ENCODE data around the gene SPRED3.

GRCh38 chr19:38433268-38433733, 44.8 kb downstream of the SPRED3 start, which contains the start of gene RYR1:
- TF ChIP-seq CTCF (IDR thresholded peaks at IDR 0.05; ENCODE audit: low read depth, low read length, missing input control): no peak
- no peak for TF ChIP-seq EGR1 (IDR thresholded peaks at IDR 0.05; ENCODE audit: low read depth in 2 of 2)
- no peak for TF ChIP-seq RAD21 (IDR thresholded peaks at IDR 0.05)
- no peak for TF ChIP-seq MAX (IDR thresholded peaks at IDR 0.05)

Data from liver (tissue), 3 donors.